GM12873 (cell line): ENCODE data around the gene NKX3-2.

ENCODE experiments used
- CTCF ChIP-seq: IDR thresholded peaks from 2 replicates; pipeline ENCODE4 v1.5.1; 2012; ENCODE audit warnings: low read depth, mild to moderate bottlenecking, moderate library complexity, low read length, control low read depth; ENCODE audit not compliant: insufficient read depth; ENCODE audit errors: missing control alignments

Gene NKX3-2

GRCh38 chr4:13544606-13545393, 492 bp upstream of the NKX3-2 start:
- no peak for TF ChIP-seq CTCF

DNA sequence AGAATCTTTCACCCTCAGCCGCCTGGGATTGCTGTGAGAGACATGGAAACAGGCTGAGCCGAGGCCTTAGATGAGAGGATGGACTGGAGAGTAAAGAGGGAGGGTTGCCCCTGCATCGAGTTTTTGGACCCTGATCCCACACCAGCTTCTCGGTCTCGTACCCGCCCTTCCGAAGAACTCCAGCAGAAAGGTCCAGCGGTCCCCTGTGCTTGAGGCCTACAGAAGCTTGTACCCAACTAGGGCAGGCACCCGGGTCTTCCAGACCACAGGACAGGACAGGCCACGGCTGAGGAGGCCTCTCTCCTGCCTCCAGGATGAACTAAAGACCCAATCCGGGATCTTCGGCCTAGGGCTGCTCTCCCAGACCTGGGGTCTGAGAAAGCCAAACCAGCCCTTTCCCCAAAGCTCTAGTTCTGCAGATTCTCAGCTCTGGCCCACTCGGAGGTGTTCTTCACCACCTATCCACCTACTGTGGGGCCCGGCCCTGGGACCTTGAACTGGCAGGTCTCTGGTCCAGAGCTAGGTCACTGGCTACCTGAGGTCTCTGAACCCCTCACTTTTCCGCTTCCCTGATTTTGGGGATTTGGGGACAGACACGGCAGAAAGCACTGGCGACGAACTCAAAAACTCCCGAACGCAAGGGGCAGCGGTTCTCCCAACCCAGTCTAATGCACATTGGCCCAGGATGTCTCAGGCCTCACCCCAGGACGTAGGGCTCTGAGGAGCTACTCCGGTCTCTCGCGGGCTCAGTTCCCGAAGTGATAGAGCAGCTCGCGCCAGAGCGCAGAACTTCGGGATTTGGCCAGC, 1.1 kb downstream of the NKX3-2 start:
- no peak for TF ChIP-seq CTCF

DNA sequence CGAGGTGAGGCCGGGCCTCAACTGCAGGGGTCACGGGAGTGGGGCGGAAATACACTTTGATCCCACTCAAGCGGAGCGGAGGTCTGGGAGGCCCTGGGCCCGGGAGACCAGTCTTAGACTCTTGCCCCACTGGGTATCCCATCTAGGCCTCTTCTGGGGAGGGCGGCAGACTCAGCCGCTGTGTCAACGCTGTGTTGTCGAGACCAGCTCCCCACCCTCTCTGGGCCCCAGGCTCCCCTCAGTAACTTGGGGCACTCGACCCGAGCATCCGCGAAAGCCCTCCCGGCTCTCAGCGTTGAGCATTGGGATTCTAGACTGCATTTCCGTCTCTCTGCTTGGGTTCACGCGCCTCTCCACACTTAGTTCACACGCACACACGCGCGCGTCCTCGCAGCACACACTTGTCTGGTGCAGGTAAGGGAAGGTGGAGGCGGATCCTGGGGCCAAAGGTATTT, 1.7 kb downstream of the NKX3-2 start:
- no peak for TF ChIP-seq CTCF

GRCh38 chr4:13541720-13542576, 2.4 kb downstream of the NKX3-2 start:
- TF ChIP-seq CTCF: peak; percentile 44

DNA sequence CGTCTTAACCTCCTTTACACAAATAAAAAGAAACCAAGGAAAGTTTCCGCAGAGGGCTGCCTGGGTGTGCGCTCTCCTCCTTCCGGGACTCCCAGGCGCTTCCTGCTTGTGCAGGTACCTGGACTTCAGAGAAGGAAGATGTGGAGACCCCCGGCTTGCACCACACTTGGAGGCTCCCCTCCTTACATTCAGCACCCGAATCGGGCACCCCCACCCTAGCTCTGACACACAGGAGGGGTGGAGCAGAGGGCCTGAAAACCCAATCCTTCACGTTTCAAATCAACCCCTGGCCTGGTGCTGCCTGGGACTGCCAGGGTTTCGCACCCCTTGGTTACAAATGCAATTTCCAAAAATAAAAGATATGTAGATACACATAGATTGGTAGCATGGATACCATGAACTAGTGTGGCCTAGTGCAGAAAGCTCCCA, 3.1 kb downstream of the NKX3-2 start:
- TF ChIP-seq CTCF: no peak

GRCh38 chr4:13540446-13541175, 3.7 kb downstream of the NKX3-2 start:
- TF ChIP-seq CTCF: no peak
